ENCODE results near the gene COG6. TPM values are rescaled to one million over a fixed set of nuclear protein-coding genes. Genes with fewer than 3 reads are reported as not detected.

Gene COG6
- total RNA-seq, 4 donors from 2014 or later = 17.6 to 109 (median 27.6) TPM

- no peak for TF ChIP-seq EP300 (IDR thresholded peaks at IDR 0.05; ENCODE audit: low read depth)
- no peak for TF ChIP-seq CTCF (IDR thresholded peaks at IDR 0.05)
- no peak for TF ChIP-seq POLR2AphosphoS5 (IDR thresholded peaks at IDR 0.05)
- TF ChIP-seq POLR2A (IDR thresholded peaks at IDR 0.05) = no peak
- H3K36me3 ChIP-seq = peaks cover 0 to 43% (median 12%) of the 10 kb centered on the region in 4 donors
- WGBS, 2 donors (ENCODE audit: low coverage in 1 of 2) = 25 to 86% methylated on average over 1 to 3 of the region's 3 CpGs
- intact Hi-C loops (cut with DNase I; ENCODE audit: low total_unique reads) = no loop called here
- H3K27ac ChIP-seq = no peak overlapping the region
- no peak overlapping the region for H3K4me3 ChIP-seq
- H3K4me1 ChIP-seq = no peaks in the 10 kb centered on the region
- DNase-seq = no peak
- no peaks in the 10 kb centered on the region for H3K9me3 ChIP-seq
- in situ Hi-C loops (cut with MboI; ENCODE audit: low pct_ligation_motif_present in 1 of 4, low pct_unique_long_range_greater_than_20kb in 1 of 4, low sequenced_read_pairs in 3 of 4) = no loop called here
- H3K27me3 ChIP-seq = no peaks in the 10 kb centered on the region
These were observed 73.7 kb downstream of the COG6 start for GRCh38 chr13:39729156-39729555.

- Histone ChIP-seq H3K27me3 (no peaks in the 10 kb centered on the region), H3K27ac (no peak overlapping the region), H3K36me3 (peaks cover 0 to 27% (median 5%) of the 10 kb centered on the region in 4 donors), H3K9me3 (no peaks in the 10 kb centered on the region), H3K4me3 (no peak overlapping the region), H3K4me1 (no peaks in the 10 kb centered on the region)
- in situ Hi-C loops (cut with MboI; ENCODE audit: low pct_ligation_motif_present in 1 of 4, low pct_unique_long_range_greater_than_20kb in 1 of 4, low sequenced_read_pairs in 3 of 4) (no loop called here), intact Hi-C loops (cut with DNase I; ENCODE audit: low total_unique reads) (no loop called here)
- DNase-seq = no peak
- TF ChIP-seq EP300 (IDR thresholded peaks at IDR 0.05; ENCODE audit: low read depth) (no peak), POLR2A (IDR thresholded peaks at IDR 0.05) (no peak), CTCF (IDR thresholded peaks at IDR 0.05) (no peak), POLR2AphosphoS5 (IDR thresholded peaks at IDR 0.05) (no peak)
These were observed 79.5 kb downstream of the COG6 start for GRCh38 chr13:39734952-39735351.

GRCh38 chr13:39737047-39737446 is 81.6 kb downstream of the COG6 start:
- Histone ChIP-seq H3K27ac (no peak overlapping the region), H3K9me3 (no peaks in the 10 kb centered on the region), H3K4me1 (no peaks in the 10 kb centered on the region), H3K27me3 (no peaks in the 10 kb centered on the region), H3K4me3 (no peak overlapping the region), H3K36me3 (peaks cover 0 to 21% (median 3%) of the 10 kb centered on the region in 4 donors)
- 95 to 96% methylated on average over 3 to 5 of the region's 5 CpGs for WGBS, 2 donors (ENCODE audit: low coverage in 1 of 2)
- in situ Hi-C loops (cut with MboI; ENCODE audit: low pct_ligation_motif_present in 1 of 4, low pct_unique_long_range_greater_than_20kb in 1 of 4, low sequenced_read_pairs in 3 of 4) (no loop called here), intact Hi-C loops (cut with DNase I; ENCODE audit: low total_unique reads) (no loop called here)
- TF ChIP-seq POLR2AphosphoS5 (IDR thresholded peaks at IDR 0.05) = no peak
- no peak for TF ChIP-seq CTCF (IDR thresholded peaks at IDR 0.05)
- TF ChIP-seq POLR2A (IDR thresholded peaks at IDR 0.05) = no peak
- no peak for TF ChIP-seq EP300 (IDR thresholded peaks at IDR 0.05; ENCODE audit: low read depth)
- no peak for DNase-seq

- in situ Hi-C loops (cut with MboI; ENCODE audit: low pct_ligation_motif_present in 1 of 4, low pct_unique_long_range_greater_than_20kb in 1 of 4, low sequenced_read_pairs in 3 of 4) = no loop called here
- intact Hi-C loops (cut with DNase I; ENCODE audit: low total_unique reads) = no loop called here
- H3K4me3 ChIP-seq = no peak overlapping the region
- H3K27ac ChIP-seq = no peak overlapping the region
- no peak for TF ChIP-seq POLR2AphosphoS5 (IDR thresholded peaks at IDR 0.05)
- TF ChIP-seq EP300 (IDR thresholded peaks at IDR 0.05; ENCODE audit: low read depth) = no peak
- no peak for TF ChIP-seq CTCF (IDR thresholded peaks at IDR 0.05)
- TF ChIP-seq POLR2A (IDR thresholded peaks at IDR 0.05) = no peak
- H3K9me3 ChIP-seq = no peaks in the 10 kb centered on the region
- WGBS, 2 donors (ENCODE audit: low coverage in 1 of 2) = 92 to 98% methylated on average over 3 of the region's 3 CpGs
- no peak for DNase-seq
- no peaks in the 10 kb centered on the region for H3K4me1 ChIP-seq
- H3K27me3 ChIP-seq = no peaks in the 10 kb centered on the region
- peaks cover 0 to 11% (median 3%) of the 10 kb centered on the region in 4 donors for H3K36me3 ChIP-seq
These were observed 85.3 kb downstream of the COG6 start for GRCh38 chr13:39740761-39741160.
